ENCODE measurements around the gene STH. TPM values are rescaled to one million over a fixed set of nuclear protein-coding genes. Genes with fewer than 3 reads are reported as not detected.

The STH gene
- total and polyA plus RNA-seq, 2 donors (not counting 1 experiment from before 2014, with no cell fraction given): not detected

DNA sequence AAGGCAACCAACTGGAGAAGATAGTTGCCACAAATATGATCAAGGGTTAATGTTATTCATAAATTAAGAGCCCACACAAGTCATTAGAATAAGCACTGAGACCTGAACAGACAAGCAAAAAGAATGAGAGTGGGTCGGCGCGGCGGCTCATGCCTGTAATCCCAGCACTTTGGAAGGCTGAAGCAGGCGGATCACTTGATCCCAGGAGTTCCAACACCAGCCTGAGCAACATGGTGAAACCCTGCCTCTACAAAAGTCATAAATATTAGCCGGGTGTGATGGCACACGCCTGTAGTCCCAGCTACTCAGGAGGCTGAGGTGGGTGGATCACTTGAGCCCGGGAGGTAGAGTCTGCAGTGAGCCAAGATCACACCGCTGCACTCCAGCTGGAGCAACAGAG lies 40.7 kb upstream of the STH start:
- Histone ChIP-seq H3K9me3 (ENCODE audit: control insufficient read depth, insufficient read depth, low read depth, low read length) (no peaks in the 10 kb centered on the region), H3K4me3 (replicated peaks in 1 of 4; ENCODE audit: control extremely low read depth in 1 of 4, insufficient read depth in 1 of 4, low read depth in 3 of 4, low read length in 4 of 4) (no peak overlapping the region), H3K27ac (ENCODE audit: insufficient read depth, low read length) (no peak overlapping the region), H3K9ac (ENCODE audit: insufficient read depth, low read length) (no peak overlapping the region), H3K36me3 (ENCODE audit: control insufficient read depth, insufficient read depth, low read length) (no peaks in the 10 kb centered on the region), H3K79me2 (ENCODE audit: control insufficient read depth, insufficient read depth, low read length) (no peaks in the 10 kb centered on the region), H2AFZ (ENCODE audit: low read length) (no peak overlapping the region), H3K27me3 (ENCODE audit: control insufficient read depth, insufficient read depth, low read length) (no peaks in the 10 kb centered on the region), H4K20me1 (ENCODE audit: control insufficient read depth, extremely low read depth, insufficient read depth, low read length) (no peaks in the 10 kb centered on the region), H3K4me1 (ENCODE audit: control insufficient read depth, extremely low read depth, insufficient read depth, low read length) (no peaks in the 10 kb centered on the region), H3K4me2 (ENCODE audit: extremely low read depth, insufficient read depth, low read length) (no peak overlapping the region)
- no peak for DNase-seq (ENCODE audit: low read depth in 2 of 2)
- no peak for TF ChIP-seq EZH2 (IDR thresholded peaks at IDR 0.05; ENCODE audit: low read length, missing control alignments)
- TF ChIP-seq, protein P1, sequence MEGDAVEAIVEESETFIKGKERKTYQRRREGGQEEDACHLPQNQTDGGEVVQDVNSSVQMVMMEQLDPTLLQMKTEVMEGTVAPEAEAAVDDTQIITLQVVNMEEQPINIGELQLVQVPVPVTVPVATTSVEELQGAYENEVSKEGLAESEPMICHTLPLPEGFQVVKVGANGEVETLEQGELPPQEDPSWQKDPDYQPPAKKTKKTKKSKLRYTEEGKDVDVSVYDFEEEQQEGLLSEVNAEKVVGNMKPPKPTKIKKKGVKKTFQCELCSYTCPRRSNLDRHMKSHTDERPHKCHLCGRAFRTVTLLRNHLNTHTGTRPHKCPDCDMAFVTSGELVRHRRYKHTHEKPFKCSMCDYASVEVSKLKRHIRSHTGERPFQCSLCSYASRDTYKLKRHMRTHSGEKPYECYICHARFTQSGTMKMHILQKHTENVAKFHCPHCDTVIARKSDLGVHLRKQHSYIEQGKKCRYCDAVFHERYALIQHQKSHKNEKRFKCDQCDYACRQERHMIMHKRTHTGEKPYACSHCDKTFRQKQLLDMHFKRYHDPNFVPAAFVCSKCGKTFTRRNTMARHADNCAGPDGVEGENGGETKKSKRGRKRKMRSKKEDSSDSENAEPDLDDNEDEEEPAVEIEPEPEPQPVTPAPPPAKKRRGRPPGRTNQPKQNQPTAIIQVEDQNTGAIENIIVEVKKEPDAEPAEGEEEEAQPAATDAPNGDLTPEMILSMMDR (conservative IDR thresholded peaks at IDR 0.05 in 1 of 2, IDR thresholded peaks at IDR 0.05 in 1 of 2; ENCODE audit: low read depth in 1 of 2, low read length in 2 of 2): no peak

DNA sequence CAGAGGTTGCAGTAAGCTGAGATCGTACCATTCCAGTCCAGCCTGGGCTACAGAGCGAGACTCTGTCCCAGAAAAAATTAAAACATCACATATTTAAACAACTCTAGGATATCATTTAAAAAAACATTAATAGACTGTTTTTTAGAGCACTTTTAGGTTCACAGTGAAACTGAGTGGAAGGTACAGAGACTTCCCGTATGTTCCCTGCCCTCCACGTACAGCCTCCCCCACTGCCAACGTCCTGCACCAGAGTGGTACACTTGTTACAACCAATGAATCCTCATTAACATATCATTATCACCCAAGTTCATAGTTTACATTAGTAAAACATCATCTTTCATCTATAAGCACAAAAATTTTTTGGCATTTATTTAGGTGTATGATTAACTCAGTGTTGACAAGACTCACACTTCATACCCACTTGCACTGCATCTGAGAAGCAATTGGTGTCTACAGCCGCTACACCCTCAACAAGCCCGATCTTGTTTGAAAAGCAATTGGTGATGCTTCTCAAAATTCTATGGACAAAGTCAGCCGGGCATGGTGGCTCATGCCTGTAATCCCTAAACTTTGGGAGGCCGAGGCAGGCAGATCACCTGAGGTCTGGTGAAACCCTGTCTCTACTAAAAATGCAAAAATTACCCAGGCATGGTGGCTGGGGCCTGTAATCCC lies 39.9 kb upstream of the STH start:
- no peak for DNase-seq (ENCODE audit: low read depth in 2 of 2)
- Histone ChIP-seq H3K36me3 (ENCODE audit: control insufficient read depth, insufficient read depth, low read length) (no peaks in the 10 kb centered on the region), H3K4me1 (ENCODE audit: control insufficient read depth, extremely low read depth, insufficient read depth, low read length) (no peaks in the 10 kb centered on the region), H3K9me3 (ENCODE audit: control insufficient read depth, insufficient read depth, low read depth, low read length) (no peaks in the 10 kb centered on the region), H3K79me2 (ENCODE audit: control insufficient read depth, insufficient read depth, low read length) (no peaks in the 10 kb centered on the region), H3K9ac (ENCODE audit: insufficient read depth, low read length) (no peak overlapping the region), H3K4me3 (replicated peaks in 1 of 4; ENCODE audit: control extremely low read depth in 1 of 4, insufficient read depth in 1 of 4, low read depth in 3 of 4, low read length in 4 of 4) (no peak overlapping the region), H4K20me1 (ENCODE audit: control insufficient read depth, extremely low read depth, insufficient read depth, low read length) (no peaks in the 10 kb centered on the region), H3K4me2 (ENCODE audit: extremely low read depth, insufficient read depth, low read length) (no peak overlapping the region), H2AFZ (ENCODE audit: low read length) (no peak overlapping the region), H3K27ac (ENCODE audit: insufficient read depth, low read length) (no peak overlapping the region), H3K27me3 (ENCODE audit: control insufficient read depth, insufficient read depth, low read length) (no peaks in the 10 kb centered on the region)
- TF ChIP-seq EZH2 (IDR thresholded peaks at IDR 0.05; ENCODE audit: low read length, missing control alignments): no peak

DNA sequence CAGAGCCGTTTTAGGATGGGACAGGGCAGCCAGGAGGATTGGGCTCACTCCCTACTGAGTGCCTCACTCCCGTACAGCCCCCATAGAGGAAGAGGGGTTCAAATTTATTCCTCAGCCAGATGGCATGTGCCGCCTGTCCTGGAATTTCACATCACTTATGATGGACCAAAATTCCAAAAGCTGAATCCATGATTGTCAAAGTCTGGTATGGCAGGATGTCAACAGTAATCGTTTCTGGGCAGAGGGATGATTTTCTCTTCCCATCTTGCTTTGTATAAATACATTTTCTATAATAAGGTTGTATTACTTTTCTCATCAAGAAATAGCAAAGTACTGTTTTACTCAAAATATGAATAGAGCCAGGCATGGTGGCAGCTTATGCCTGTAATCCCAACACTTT lies 38.7 kb upstream of the STH start:
- no peaks in the 10 kb centered on the region for H3K36me3 ChIP-seq (ENCODE audit: control insufficient read depth, insufficient read depth, low read length)
- H4K20me1 ChIP-seq (ENCODE audit: control insufficient read depth, extremely low read depth, insufficient read depth, low read length): no peaks in the 10 kb centered on the region
- no peak overlapping the region for H3K27ac ChIP-seq (ENCODE audit: insufficient read depth, low read length)
- H3K79me2 ChIP-seq (ENCODE audit: control insufficient read depth, insufficient read depth, low read length): no peaks in the 10 kb centered on the region
- H3K9ac ChIP-seq (ENCODE audit: insufficient read depth, low read length): no peak overlapping the region
- DNase-seq (ENCODE audit: low read depth in 2 of 2): no peak
- no peak overlapping the region for H3K4me3 ChIP-seq (replicated peaks in 1 of 4; ENCODE audit: control extremely low read depth in 1 of 4, insufficient read depth in 1 of 4, low read depth in 3 of 4, low read length in 4 of 4)
- no peaks in the 10 kb centered on the region for H3K9me3 ChIP-seq (ENCODE audit: control insufficient read depth, insufficient read depth, low read depth, low read length)
- TF ChIP-seq EZH2 (IDR thresholded peaks at IDR 0.05; ENCODE audit: low read length, missing control alignments): no peak
- TF ChIP-seq, protein P1 (conservative IDR thresholded peaks at IDR 0.05 in 1 of 2, IDR thresholded peaks at IDR 0.05 in 1 of 2; ENCODE audit: low read depth in 1 of 2, low read length in 2 of 2): no peak
- H3K4me1 ChIP-seq (ENCODE audit: control insufficient read depth, extremely low read depth, insufficient read depth, low read length): no peaks in the 10 kb centered on the region
- no peaks in the 10 kb centered on the region for H3K27me3 ChIP-seq (ENCODE audit: control insufficient read depth, insufficient read depth, low read length)
- no peak overlapping the region for H2AFZ ChIP-seq (ENCODE audit: low read length)
- no peak overlapping the region for H3K4me2 ChIP-seq (ENCODE audit: extremely low read depth, insufficient read depth, low read length)
